K562 (cell line): ENCODE results near the gene VTA1.

Experiments
- BHLHE40 ChIP-seq: IDR thresholded peaks from 2 replicates; pipeline ENCODE4 v1.6.1; 2011; ENCODE audit warnings: low read length, improper control_type of control experiment
- BRF1 ChIP-seq: IDR thresholded peaks from 3 replicates; pipeline ENCODE4 v1.6.1; 2011; ENCODE audit warnings: borderline replicate concordance, mild to moderate bottlenecking; ENCODE audit not compliant: insufficient read length; ENCODE audit errors: extremely low read depth
- CAMTA2 ChIP-seq: fragments of 250-450 bp; sonication (Bioruptor Pico); conservative IDR thresholded peaks from 2 replicates; pipeline ENCODE4 v1.5.1; 2022
- ESRRB ChIP-seq: fragments of 250-450 bp; sonication (Bioruptor Pico); IDR thresholded peaks from 2 replicates; pipeline ENCODE4 v1.5.0; 2020; ENCODE audit warnings: mild to moderate bottlenecking, moderate library complexity, borderline replicate concordance
- RAD21 ChIP-seq, 2 experiments: fragments of 250-450 bp in 1 of 2; fragments of 450-650 bp in 1 of 2; sonication (Bioruptor Pico) in 1 of 2; formaldehyde crosslinking in 1 of 2; IDR thresholded peaks in 1 of 2; conservative IDR thresholded peaks in 1 of 2; 2 replicates each; pipeline versions ENCODE4 v1.4.0 to v1.8.0; 2020 to 2022; ENCODE audit warnings: mild to moderate bottlenecking in 2 of 2, moderate library complexity in 1 of 2
- TF ChIP-seq, protein P1 (sequence below), 2 experiments: fragments of 450-650 bp in 1 of 2; sonication (generic) in 1 of 2; formaldehyde crosslinking; conservative IDR thresholded peaks; 2 replicates each; pipeline versions ENCODE4 v1.4.0 to v1.8.1; 2020 to 2022; ENCODE audit warnings: mild to moderate bottlenecking in 1 of 2, missing genetic modification reagents in 1 of 2

DNA sequence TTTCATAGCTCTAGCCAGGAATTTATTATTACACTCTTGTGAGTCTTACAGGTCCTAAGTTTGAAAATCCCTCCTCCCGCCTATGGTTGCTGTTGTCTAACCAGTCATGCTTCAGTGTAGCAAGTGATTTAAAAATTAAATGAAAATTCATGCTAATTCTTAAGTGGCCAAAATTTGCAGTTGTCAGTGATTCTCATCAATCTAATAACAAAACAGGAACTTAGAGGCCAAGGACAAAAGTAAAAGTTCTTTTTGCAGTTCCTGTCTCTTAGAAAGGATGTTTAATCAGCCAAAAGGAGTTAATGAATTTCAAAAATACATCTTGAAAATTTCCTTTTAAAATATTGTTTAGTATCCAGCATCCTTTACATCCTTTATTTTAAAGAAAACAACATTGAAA lies 36.3 kb downstream of the VTA1 start:
- no peak for TF ChIP-seq BRF1
- TF ChIP-seq RAD21 (CRISPR knock-in tag; conservative IDR thresholded peaks at IDR 0.05 in 1 of 2, IDR thresholded peaks at IDR 0.05 in 1 of 2), result no peak
- no peak for TF ChIP-seq BHLHE40
- no peak for TF ChIP-seq CAMTA2 (CRISPR knock-in tag)
- TF ChIP-seq ESRRB (CRISPR knock-in tag), result no peak
- TF ChIP-seq, protein P1, sequence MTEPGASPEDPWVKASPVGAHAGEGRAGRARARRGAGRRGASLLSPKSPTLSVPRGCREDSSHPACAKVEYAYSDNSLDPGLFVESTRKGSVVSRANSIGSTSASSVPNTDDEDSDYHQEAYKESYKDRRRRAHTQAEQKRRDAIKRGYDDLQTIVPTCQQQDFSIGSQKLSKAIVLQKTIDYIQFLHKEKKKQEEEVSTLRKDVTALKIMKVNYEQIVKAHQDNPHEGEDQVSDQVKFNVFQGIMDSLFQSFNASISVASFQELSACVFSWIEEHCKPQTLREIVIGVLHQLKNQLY (CRISPR knock-in tag; conservative IDR thresholded peaks at IDR 0.05), result no peak
